ENCODE data around the gene MAST4.

The MAST4 gene

GRCh38 chr5:66595756-66596635, at the start of gene MAST4:
MAST4 (plus strand) TSS chr5:66596393; CDS start chr5:66596656, 263 bp downstream.
- H3K27ac ChIP-seq: no peak within 1 kb of the TSS

DNA sequence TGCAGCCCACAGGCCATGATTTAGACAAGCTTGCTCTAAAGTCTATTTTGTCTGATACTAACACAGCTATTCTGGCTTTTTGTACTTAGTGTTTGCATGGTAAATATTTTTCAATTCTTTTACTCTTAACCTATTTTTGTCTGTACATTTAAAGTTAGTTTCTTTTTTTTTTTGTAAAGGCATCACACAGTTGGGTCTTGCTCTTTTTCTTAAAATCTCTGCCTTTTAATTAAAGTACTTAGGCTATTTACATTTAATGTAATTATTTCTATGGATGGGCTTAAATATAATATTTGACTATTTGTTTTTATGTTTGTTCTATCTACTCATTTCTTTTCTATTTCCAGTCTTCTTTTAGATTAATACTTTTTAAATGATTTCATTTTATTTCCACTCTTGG, 49.7 kb upstream of the MAST4 start:
- no peak overlapping the region for H3K27ac ChIP-seq
- no peak for DNase-seq (ENCODE audit: low read depth, low spot score)

More at GRCh38 chr5:66595756-66596635, at the start of gene MAST4:
- DNase-seq (ENCODE audit: low read depth, low spot score): peak; percentile 70

GRCh38 chr5:66551338-66551737, 44.9 kb upstream of the MAST4 start:
- H3K27ac ChIP-seq: no peak overlapping the region
- DNase-seq (ENCODE audit: low read depth, low spot score): no peak

DNA sequence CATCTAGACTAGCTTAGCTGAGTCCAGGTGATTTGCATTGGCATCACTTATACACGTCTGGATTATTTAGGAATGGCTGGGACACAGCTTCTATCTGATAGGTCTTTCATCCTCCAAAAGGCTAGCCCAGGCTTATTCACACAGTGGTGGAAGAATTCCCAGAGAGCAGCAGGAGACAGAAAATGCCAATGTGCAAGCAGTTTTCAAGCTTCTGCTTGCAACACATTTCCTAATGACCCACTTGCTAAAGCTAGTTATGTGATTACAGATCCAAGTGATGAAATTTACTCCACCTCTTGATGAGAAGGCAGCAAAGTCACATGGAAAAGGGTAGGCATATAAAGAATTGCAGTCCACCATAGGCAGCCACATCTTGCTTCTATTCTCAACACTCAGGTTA, 44.2 kb upstream of the MAST4 start:
- H3K27ac ChIP-seq: no peak overlapping the region
- no peak for DNase-seq (ENCODE audit: low read depth, low spot score)

DNA sequence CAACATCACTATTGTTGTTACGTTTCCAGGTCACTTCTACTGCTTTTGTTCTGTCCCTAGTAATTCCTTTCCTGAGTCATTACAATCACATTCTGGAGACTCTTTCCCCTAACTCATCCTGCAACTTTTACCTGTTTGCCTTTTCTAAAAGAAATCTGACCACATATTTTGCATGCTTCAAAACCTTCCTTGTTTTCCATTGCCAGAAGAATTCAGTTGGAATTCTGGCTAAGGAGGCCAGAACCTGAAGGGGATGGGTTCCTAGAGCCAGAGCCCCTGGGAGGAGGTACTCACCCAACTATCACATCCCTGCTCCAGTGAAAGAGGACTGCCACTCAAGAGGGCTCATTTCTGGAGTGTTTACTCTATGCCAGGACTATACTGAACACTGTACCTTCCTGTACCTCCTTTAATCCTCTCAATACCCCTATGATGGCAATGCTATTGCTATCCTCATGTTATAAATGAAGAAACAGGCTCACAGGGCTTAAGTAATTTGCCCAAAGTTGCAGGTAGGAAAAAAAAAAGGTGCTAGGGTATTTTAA, 42.8 kb upstream of the MAST4 start:
- H3K27ac ChIP-seq: peak overlapping the region; percentile 58
- no peak for DNase-seq (ENCODE audit: low read depth, low spot score)

DNA sequence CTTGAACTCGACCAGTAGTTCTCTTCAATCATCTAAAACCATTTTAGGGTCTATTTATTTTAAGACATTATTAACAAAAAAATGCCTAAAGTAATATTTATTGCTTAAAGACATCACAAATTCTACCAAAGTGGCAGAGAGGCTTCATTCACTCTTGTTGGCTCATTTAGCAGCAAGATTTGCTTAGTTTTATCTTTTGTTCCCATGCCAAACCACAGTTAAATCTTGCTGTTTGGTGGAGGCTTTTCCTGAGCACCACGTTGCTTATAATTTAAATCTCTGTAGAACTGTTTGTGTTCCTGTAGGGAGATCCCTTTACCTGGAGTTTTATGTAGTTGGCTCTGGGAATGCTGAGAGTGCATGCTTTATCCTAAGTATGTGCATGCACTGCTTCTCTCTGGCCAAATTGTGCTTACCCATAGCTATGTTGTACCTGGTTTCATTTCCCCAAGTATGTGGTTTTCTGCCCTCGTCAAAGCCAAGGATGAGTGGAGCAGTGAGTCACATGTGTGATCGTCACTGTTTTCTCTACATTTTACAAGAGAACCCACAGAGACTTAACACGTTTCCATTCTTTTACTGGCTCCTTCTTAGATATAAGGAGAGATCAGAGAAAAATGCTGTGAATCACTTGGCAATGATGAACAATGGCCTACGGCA, 42.1 kb upstream of the MAST4 start:
- peak; percentile 97 for DNase-seq (ENCODE audit: low read depth, low spot score)
- peak overlapping the region; percentile 58 for H3K27ac ChIP-seq

DNA sequence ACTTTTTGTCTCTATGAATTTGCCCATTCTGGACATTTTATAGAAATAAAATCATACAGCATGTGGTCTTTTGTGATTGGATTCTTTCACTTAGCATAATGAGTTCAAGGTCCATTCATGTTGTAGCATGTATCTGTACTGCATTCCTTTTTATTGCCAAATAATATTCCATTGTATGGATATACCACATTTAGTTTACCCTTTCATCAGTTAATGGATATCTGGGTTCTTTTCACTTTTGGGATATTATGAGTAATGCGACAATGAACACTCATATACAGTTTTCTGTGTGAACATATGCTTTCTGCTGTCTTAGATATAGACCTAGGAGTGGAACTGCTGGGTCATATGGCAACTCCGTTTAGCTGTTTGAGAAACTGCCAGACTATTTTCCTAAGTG, 41.3 kb upstream of the MAST4 start:
- DNase-seq (ENCODE audit: low read depth, low spot score): no peak
- H3K27ac ChIP-seq: peak overlapping the region; percentile 58

DNA sequence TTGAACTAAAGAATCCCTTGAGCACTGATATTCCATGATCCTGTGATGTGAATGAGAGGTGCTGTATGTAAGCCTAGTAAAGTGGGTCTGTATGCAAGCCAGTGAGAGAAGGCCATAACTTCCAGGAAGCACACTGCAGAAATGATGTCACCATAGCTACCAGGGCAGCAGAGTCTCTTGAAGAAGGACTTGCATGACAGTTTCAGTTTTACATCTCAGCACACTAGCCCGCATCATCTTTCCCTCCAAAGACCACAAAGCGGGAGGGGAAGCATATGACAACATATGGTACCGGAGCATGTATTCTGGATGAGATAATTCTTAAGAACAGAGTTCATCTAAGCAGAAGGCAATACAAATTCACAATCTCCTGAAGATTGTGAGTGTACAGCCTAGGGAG, 37.6 kb upstream of the MAST4 start:
- H3K27ac ChIP-seq: no peak overlapping the region
- DNase-seq (ENCODE audit: low read depth, low spot score): no peak

GRCh38 chr5:66560371-66560770, 35.8 kb upstream of the MAST4 start:
- no peak overlapping the region for H3K27ac ChIP-seq
- DNase-seq (ENCODE audit: low read depth, low spot score): no peak

DNA sequence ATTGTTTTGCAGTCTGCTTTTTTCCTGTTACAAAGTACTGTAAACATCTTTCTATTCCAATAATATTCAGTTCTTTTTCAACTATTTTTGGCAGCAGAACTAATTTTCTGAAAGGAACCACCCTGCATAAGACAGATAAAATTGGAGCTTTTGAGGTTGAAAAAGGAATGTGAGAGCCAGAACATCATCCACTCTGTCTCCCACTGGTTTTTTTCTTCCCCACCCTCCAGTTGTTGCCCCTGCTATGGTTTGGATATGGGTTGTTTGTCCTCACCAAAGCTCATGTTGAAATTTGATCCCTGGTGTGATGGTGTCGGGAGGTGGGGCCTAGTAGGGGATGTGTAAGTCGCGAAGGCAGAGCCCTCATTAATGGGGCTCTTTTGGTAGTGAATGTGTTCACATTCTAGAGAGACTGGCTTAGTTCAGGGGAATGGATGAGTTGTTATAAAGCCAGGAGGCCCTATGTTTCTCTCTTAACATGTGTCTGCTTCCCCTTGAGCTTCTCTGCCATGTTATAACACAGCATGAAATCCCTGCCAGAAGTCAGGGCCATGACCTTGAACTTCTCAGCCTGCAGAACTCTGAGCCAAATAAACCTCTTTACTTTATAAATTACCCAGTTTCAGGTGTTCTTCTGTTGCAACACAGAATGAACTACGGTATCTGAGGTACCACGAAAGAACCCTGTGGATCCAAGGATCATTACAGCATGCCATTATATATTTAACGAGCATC, 34.8 kb upstream of the MAST4 start:
- H3K27ac ChIP-seq: no peak overlapping the region
- DNase-seq (ENCODE audit: low read depth, low spot score): no peak

DNA sequence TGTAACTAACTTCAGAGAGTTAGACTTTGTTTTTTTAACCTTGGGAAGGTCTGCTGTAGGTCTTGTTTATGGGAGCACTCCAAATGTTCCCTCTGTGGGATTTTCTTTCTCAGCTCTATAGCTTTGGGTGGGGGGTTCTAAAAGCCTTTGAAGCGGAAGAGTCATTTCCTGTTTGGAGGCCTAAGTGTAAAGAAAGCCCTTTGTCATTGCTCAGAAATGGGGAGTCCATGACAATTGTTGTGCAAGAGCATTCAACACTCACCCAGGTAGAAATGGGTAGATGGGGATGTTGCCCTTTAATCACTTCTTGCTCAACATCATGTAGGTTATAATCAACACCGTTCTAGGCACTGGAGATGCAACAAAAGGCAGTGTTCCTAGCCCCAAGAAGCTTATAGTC, 30.3 kb upstream of the MAST4 start:
- DNase-seq (ENCODE audit: low read depth, low spot score): no peak

DNA sequence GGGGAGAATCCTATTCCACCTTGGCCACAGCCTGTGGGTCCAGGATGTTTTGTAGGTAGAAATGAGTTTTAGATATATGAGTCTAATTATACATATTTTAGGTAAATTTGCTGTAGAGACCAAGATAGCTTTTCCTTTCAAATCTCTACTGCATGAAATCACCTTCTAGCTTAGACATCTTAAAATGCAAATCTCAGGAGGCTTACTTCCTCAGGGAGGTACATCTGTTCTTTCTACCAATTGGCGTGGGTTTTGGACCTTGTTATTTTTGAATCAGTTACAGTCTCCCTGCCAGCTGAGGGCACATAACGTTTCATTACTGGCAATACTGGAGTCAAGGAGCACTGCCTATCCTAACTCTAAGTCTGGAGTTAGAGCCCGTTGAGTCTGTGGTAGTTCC, 28.7 kb upstream of the MAST4 start:
- H3K27ac ChIP-seq: no peak overlapping the region
- DNase-seq (ENCODE audit: low read depth, low spot score): no peak

More for the DNA sequence above, 30.3 kb upstream of the MAST4 start:
- H3K27ac ChIP-seq: no peak overlapping the region

DNA sequence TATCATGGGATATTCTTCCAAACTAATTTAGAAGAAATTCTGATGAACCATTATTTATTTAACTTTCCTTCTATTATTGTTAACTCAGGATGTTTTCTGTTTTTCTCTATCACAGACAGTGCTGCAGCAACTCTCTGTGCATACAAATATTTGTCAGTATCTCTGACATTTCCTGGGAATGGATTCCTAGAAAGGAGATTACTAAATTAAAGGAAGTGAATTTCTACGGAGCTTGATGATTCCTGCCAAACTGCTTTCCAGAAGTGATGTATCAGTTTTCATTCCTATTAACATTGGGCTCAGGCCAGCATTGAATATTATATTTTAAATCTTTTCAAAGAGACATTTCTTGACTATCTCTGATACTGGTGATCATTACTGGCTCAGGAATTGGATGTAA, 26.0 kb upstream of the MAST4 start:
- DNase-seq (ENCODE audit: low read depth, low spot score): no peak
- no peak overlapping the region for H3K27ac ChIP-seq

GRCh38 chr5:66573733-66574132, 22.5 kb upstream of the MAST4 start:
- no peak overlapping the region for H3K27ac ChIP-seq
- DNase-seq (ENCODE audit: low read depth, low spot score): no peak

DNA sequence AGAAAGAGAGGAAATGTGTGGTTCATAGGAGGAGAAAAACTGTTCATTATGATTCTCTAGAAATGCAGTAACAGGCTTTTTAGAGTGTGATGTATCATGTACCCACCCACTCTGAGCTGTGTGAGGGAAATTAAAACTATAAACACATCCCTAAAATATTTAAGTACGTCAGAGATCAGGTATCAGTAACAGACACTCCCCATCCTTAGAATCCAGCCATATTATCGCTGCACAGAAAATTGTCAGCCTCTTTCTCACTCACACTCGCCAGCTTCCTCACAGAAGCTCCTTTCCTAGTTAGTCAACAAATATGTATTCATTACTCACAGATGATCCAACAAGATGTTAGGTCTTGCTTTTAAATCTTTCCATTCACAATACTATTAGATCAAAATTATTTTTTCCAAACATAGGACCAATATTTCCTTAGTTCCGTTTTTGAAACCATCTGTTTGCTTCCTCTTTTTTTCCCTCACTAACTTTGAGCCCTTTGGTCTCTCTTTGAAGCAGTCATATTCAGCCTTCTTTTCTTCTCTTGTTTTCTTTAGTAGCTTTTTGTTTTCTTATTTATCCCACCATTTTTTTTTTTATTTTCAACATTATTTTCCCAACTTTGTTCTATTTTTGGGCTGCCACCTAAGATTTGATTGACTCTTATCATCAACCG, 13.6 kb upstream of the MAST4 start:
- DNase-seq (ENCODE audit: low read depth, low spot score): peak; percentile 84
- H3K27ac ChIP-seq: peak overlapping the region; percentile 78

- H3K27ac ChIP-seq: no peak overlapping the region
- no peak for DNase-seq (ENCODE audit: low read depth, low spot score)
Observed at GRCh38 chr5:66585291-66585690, 10.9 kb upstream of the MAST4 start.

DNA sequence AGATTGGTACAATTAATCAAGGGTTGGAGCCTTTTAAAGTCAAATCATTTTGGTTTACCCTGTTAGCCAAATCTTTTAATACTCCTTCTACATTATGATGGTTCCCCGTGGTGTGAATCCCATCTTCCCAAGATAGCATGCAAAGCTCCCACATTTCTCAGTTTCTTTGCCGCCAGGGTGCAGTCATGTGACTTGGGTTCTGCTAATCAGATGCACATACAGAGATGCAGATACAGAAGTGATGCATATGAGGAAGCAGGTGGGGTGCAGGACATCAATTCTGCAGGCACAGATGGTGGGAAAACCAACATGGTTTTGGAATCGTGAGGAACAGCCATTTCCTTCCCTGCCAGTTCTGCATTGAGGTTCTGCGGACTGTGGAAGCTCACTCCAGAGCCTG, 8.4 kb upstream of the MAST4 start:
- H3K27ac ChIP-seq: no peak overlapping the region
- DNase-seq (ENCODE audit: low read depth, low spot score): no peak

- no peak overlapping the region for H3K27ac ChIP-seq
- DNase-seq (ENCODE audit: low read depth, low spot score): no peak
Observed at GRCh38 chr5:66596636-66597182, 516 bp downstream of the MAST4 start.

GRCh38 chr5:66597183-66597757, 1.1 kb downstream of the MAST4 start:
- H3K27ac ChIP-seq: no peak overlapping the region
- no peak for DNase-seq (ENCODE audit: low read depth, low spot score)

- DNase-seq (ENCODE audit: low read depth, low spot score): no peak
- H3K27ac ChIP-seq: no peak overlapping the region
Observed at GRCh38 chr5:66602621-66603020, 6.4 kb downstream of the MAST4 start.
